Activated naive CD4-positive, alpha-beta T cell (primary cell): Measurements from ENCODE around the gene HHIPL1.

ENCODE experiments used
- DNase-seq, 4 experiments: peaks; one replicate each; lab custom pipeline; 2025; lab: John Stamatoyannopoulos, UW

The HHIPL1 gene

DNA sequence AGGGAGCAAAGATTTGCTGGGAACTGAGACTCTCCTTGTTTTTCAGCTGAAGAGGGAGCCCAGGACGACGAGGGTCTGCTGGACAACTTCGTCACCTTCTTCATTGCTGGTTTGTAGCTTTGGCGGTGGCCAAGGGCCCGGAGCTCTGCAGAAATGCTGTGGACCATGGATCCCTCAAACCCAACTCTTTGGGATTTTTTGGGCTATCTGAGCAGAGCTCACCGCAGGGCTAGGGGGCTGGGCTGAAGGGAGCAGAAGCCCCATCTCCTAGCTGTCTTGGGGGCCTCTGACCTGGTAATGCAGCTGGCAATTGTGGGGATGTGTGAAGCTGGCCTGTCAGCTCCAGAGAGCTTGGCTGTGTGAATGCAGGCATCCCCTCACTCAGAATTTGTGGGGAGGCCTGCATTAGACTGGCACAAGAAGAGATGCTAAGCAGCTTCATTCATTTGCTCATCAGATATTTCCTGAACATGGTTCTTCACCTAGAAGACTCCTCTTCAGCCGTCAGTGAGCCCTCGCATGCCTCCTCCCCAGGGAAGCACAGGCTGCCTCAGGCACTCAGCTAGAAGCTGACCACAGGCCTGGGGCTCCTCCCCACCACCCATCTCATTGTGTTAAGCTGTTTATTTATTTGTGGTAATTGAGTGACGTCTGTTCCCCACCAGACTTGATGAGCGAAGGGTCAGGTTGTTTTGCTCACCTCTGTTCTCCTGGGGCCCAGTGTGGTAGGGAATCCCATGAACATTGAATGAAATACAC is 71.3 kb downstream of the HHIPL1 start:
- no peak for DNase-seq

DNA sequence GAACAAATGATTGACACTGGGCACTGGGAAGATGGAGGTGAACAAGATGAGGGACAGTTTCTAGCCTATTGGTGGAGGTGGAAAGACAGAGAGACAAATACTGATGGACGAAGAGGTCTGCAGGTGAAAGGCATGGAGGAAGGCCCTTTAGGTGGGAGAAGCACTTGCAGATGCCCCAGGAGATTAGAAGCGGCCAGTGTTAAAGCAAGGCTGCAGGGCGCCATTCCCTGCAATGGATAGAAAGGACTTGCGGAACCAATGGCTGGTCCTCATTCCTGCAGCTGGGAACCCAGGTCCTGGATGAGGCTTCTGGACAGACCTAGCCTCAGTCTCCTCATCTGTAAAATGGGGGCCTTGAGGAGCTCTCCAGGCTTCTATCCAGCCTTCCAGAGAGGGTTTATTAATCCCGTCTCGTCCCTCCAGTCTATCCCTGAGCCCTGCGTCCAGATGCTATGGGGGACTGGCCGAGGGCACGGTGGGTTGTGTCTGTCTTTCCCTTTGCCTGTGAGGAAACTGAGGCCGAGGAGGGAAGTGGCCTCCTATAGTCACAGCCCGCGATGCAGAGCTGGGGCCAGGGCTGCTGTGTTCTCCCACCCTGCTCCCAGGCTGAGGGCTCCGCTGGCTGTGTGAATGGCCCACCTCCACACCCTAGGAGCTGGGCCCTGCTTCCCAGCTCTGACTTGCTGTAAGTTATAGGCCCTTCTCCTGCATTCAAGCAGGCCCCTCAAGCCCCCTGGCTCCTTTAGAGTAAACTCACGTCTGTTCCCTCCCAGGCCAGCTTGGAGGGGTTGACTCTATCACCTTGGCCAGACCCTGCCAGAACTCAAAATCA is 72.1 kb downstream of the HHIPL1 start:
- DNase-seq = no peak

DNA sequence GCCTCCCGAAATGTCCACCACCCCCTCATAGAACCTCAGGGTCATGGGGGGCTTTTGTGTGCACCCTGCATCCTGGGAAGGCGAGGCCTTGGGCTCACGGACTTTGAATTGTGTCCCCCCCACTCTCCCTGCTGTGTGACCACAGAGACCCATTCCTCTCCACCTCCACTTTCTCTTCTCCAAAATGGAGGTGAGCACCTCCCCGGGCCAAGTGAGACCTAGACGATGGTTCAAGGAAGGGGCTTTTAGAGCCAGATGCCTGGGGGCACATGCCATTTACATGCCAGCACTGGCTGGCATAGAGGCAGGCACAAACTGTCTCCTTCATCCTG is 72.7 kb downstream of the HHIPL1 start:
- DNase-seq = no peak

DNA sequence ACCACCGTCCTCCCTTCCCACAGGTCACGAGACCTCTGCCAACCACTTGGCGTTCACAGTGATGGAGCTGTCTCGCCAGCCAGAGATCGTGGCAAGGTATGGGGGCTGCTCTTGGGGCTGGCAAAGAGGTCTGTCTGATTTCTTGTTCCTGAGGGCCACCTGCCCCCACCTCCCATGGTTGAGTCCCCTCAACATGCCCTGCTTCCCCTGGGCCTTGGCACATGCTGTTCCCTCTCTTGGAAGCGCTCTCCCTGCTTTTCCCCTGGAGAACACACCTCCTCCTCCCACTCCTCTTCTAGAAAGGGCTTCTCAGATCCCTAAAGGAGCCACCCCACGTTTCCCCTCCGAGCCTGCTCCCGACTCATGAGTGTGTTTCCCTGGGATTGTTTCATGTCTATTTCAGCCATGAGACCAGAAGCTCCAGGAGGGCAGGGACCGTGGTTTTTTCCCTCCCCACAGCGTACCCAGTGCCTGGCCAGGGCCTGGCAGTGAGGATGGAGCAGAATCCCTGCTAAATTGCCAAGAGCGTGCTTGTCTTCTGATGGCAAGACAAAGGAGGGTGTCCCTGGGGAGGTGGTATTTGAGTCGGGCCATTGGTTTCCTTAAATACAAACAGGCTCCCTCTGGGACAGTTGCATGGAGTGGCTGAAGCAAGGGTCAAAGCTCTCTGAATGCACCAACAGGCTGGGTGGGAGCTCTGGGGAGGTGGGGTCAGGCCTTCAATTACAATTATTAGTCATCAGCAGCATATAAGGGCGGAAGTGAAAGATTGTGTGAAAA is 73.3 kb downstream of the HHIPL1 start:
- DNase-seq = no peak

DNA sequence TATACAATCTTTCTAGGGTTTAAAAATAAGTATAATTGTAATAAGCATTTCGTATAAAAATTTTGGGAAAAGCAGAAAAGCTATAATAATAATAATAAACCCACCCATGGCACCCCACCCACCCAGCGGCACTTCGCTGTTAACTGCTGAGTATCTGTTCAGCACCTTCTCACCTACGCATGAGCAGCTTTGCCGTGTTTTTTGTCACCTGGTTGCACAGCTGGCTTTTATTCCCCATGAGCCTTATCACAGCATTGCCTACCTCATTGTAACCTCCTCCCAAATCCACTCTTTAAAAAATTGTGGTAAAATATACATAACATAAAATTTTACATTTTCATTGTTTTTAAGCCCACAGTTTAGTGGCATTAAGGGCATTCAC is 73.9 kb downstream of the HHIPL1 start:
- no peak for DNase-seq

DNA sequence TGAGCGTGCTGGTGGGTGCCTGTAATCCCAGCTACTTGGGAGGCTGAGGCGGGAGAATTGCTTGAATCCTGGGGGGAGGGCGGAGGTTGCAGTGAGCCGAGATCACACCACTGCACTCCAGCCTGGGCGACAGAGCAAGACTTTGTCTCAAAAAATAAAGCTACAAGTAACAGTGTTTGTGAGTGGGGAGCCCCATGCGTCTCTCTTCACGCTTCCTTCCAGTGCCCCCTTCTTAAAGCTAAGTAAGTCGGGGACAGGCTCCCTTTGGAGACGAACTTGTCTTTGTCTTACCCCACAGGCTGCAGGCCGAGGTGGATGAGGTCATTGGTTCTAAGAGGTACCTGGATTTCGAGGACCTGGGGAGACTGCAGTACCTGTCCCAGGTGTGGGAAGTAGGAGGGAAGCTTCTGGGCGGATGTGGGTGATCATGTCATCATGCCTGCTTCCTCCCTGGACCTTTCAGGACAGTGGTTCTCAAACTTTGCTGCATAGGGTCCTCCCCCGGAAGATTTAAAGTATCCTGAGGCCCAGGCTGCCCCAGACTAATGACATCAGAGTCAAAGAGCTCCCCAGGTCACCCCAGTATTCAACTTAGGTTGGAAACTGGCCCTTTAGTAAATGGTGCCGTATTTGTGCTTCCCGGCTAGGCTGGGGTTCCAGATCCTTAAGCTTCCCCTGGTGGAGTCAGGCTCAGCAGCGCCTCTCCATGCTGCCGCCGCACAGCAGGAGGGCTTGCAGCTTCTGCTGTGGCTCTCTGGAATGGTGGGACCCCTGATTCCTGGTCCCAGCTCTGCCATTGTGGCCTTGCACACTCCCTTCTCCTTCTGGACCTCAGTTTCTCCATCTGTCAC is 76.2 kb downstream of the HHIPL1 start:
- DNase-seq = no peak

DNA sequence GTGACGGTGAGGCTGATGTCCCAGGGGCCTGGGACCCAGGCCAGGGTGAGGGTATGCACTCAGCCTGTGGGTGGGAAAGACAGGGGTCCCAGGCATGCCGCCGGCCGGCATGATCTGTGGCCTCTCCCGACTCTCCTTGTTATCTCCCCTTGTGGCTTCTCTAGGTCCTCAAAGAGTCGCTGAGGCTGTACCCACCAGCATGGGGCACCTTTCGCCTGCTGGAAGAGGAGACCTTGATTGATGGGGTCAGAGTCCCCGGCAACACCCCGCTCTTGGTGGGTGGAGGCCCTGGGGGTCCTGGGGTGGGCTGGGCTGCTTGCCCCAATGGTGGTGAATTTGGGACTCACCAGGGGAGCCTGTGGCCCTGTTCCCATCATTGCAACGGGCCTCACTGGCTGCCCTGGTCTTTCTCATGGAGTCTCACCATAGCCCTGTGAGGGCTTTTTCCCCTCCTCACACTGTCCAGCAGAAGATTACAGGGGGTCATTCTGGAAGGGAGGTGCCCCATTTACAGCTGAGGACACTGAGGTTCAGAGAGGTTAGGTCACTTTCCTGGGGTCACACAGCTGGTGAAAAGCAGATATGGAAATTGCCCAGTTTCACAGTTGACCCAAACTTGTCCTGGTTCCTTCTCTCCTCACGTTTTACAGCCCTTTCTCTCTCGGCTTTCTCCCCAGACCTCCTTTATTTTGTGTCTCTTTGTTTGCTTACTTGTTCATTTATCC is 77.0 kb downstream of the HHIPL1 start:
- DNase-seq = no peak

DNA sequence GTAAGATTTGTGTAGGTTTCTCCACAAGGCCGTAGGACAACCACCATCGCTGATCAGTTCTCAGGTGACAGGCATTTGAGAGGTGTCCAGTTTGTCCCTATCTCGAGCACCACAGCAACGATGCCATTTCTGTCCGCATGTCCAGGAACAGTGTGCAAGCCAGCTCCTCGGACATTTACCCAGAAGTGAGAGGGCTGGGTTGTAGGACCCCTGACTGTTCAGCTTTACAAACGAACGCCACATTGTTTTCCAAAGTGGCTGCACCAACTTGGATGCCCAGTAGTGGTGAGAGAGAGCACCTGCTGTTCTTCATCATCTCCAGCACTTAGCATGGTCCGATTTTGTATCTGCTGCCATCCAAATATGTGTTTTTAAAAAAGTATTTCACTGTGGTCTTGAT is 77.8 kb downstream of the HHIPL1 start:
- no peak for DNase-seq

DNA sequence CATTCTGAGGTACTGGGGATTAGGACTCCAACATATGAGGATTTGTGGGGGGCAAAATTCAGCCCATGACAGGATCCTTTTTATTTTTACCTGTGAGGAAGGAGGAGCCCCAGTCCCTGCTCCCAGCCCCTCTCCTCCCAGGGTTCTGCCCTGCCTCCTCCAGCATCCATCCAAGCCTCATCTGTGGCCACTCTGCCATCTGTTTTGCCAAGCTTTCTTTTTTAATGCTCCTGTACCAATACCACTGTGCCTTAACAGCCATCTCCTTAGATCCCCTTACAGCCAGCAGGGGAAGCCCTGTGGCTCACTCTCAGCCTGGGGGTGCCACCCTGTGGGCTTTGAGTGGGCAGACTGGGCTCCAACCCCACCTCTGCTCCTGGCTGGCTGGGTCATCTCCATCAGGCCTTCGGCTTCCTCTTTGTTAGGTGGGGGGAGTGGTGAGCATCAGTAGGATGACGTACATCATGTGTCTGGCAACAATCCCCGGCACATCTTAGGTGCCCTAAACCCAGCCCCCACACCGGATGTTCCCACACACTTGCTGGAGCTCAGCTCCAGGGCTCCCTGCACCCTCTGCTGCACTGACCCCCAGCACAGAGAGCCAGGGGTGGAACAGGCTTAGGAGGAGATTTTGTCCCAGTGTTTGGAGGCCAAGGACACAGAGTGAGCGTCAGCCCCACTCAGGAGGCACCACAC is 79.4 kb downstream of the HHIPL1 start:
- no peak for DNase-seq

DNA sequence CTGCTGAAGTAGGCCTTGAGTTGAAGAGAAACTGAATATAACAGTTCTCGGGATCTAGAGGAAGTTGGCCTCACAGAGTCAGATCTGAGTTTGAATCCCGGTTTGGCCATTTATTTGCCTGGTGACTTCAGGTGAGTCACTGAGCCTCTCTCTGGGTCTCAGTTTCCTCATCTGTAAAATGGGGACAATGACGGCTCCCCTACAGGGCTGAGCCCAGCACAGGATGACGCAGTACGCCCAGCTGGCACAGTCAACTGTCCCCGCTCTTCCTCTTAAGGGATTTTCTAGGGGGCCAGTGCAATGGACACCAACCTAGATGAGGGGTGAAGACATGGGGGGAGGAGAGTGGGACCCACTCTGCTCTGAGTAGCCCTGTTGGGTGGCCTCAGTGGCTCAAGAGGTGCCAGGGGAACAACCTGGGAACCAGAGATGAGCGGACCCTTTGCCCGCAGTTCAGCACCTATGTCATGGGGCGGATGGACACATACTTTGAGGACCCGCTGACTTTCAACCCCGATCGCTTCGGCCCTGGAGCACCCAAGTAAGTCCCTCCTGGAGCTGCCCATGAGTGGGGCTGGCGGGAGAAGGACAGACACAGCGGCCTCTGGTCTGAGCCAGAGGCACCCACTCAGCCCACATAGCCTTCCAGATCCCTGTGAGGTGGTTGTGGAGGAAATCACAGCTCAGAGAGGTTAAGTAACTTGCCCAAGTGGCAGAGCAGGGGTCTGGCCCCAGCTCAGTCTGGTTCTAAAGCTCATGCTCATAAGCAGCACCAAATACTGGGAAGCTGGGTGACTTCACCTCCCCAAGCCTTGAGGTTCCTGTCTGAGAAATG is 80.2 kb downstream of the HHIPL1 start:
- no peak for DNase-seq

DNA sequence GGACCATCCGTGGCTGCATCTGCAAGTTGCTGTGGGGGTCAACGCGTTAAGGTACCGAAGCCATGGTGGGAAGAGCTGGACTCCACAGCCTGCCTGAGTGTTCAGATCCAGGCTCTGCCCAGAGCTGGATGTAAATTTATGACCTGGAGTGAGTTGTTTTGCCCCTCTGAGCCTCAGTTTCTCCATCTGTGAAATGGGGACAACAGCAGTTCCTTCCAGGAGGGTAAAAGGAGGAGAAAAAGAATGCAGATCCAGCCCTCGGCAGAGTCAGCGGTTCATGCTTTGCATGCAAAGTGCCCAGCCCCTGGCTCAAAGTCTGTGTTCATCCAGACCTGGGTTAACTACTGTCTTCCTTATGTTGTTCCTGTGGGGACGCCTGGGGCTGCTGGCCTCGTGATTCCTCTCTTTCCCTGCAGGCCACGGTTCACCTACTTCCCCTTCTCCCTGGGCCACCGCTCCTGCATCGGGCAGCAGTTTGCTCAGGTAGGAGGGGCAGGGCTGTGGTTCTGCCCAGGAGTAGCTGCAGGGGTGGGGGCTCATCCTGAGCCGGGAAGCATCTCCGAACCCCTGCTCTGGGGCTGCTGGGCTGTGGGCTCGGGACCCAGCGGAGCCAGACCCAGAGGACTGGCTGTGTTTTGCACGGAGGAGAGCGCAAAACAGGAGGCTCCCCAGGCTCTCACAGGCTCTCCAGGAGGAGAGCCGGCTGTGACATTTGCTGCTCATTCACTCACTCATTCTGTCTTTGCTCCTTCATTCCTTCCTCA is 81.0 kb downstream of the HHIPL1 start:
- no peak for DNase-seq

DNA sequence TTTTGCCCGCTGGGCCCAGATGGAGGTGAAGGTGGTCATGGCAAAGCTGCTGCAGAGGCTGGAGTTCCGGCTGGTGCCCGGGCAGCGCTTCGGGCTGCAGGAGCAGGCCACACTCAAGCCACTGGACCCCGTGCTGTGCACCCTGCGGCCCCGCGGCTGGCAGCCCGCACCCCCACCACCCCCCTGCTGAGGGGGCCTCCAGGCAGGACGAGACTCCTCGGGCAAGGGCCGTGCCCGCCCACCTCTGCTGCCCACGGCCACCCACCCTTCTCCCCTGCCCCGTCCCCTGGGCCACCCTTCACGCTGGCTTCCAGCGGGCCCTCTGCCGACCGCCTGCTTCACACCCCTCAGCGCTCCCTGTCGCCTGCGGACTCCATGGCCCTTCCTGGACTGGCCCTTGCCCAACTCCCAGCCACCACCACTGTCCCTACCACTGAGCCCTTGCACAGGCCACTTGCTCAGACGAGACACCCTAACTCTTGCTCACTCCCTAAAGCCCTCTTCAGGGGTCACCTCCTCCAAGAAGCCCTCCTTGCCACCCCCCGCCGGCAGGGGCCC is 81.7 kb downstream of the HHIPL1 start:
- DNase-seq = no peak

DNA sequence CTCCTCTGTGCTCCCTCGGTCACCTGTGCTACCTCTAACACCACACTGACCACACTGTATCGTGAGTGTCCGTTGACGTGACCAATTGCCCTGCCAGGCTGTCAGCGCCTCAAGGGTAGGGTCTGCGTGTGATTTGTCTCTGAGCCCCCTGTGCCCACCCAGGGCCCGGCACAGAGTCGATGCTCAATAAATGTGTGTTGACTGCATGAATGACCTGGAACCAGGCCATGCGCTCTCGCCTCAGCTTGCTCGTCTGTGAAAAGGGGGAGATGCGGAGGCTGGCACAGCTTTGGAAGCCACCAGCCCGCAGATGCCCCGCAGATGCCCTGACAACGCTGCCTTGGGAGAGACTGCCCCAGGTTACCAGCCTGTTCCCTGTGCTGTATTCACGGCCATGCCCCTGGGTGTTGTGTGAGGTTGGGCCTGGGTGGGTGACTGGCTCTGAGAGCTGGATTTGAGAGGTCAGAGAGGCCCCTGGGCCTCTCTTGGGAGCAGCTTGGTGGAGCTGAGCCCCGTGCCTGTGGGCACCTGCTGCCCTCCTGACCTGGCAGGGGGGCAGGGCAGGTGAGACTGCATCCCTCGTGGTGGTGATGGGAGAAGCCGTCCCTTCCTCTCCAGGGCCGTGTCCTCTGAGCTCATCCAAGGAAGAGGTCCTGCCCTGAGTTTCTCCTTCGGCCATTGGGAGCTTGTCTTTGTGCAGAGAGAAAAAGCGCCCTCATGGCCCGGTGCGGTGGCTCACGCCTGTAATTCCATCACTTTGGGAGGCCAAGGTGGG is 82.4 kb downstream of the HHIPL1 start:
- DNase-seq = no peak

DNA sequence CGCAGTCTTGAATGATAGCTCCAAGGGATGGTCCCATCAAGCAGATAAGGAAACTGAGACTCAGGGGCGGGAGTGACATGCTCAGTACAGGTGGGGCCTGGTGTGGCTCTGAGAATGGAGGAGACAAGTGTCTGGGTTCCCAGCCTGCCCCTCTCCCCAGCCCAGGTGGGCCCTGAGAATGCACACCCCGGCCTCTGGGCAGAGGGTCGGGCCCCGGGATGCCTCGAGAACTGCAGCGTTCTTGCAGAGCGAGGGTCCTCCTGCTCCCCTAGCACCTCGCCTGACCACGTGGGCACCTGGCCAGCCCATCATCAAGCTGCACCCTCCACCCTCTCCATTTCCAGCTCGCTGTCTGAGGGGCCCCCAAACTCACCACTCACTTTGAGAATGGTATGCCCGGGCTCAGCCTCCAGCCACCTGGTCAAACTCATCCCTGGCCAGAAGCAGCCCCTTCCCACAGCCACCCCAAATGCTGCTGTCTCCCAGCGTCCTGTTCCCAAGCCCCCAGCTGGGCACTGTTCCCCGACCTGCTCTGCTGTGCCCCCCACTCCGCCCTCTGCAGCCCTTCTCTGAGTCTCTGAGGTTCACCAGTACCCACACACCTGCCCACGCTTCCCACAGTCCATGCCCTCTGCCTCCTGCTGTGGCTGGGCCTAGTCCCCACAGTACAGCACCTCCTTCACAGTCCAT is 83.4 kb downstream of the HHIPL1 start:
- no peak for DNase-seq

DNA sequence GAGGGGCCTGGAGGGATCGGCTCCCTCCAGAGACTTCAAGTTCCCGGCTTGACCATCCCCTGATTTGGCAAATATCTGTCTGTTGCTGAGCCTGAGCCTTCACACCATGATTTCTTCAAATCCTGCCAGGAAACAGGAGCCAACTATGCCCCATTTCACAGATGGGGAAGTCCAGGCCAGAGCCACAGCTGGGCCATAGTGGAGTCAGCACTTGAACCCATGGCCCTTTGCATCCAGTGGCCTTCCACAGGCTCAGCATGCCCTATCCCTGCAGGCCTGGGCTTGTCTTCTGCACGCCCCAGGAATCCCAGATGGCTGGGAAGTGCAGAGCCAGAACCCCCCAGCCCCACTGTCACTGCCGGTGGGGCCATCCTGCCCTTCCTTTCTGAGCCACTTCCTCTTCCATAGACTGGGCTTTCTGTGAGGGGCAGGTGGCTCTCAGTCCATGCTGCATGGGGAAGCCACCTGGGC is 84.1 kb downstream of the HHIPL1 start:
- no peak for DNase-seq
